22Rv1 (cell line): ENCODE data around the gene IRS1.

Source experiments
- ZFX ChIP-seq: fragments of 450-650 bp; IDR thresholded peaks from 2 replicates; pipeline ENCODE4 v1.6.1; 2017; ENCODE audit warnings: antibody characterized with exemption, borderline replicate concordance
- TF ChIP-seq, protein P1 (sequence below): fragments of 450-650 bp; IDR thresholded peaks from 2 replicates; pipeline ENCODE4 v1.5.1; 2017; ENCODE audit warnings: mild to moderate bottlenecking

DNA sequence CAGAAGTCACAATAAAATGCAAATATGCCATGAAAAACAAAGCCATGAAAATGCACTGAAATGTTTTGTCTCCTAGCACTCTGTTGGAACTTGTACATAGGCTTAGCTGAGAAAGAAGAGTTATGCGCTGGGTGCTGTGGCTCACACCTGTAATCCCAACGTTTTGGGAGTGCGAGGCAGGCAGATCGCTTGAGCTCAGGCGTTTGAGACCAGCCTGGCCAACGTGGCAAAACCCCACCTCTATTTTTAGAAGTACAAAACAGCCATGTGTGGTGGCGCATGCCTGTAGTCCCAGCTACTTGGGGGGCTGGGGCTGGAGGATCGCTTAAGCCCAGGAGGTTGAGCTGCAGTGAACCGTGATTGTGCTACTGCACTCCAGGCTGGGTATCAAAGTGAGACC, 39.9 kb downstream of the IRS1 start:
- no peak for TF ChIP-seq ZFX
- TF ChIP-seq, protein P1, sequence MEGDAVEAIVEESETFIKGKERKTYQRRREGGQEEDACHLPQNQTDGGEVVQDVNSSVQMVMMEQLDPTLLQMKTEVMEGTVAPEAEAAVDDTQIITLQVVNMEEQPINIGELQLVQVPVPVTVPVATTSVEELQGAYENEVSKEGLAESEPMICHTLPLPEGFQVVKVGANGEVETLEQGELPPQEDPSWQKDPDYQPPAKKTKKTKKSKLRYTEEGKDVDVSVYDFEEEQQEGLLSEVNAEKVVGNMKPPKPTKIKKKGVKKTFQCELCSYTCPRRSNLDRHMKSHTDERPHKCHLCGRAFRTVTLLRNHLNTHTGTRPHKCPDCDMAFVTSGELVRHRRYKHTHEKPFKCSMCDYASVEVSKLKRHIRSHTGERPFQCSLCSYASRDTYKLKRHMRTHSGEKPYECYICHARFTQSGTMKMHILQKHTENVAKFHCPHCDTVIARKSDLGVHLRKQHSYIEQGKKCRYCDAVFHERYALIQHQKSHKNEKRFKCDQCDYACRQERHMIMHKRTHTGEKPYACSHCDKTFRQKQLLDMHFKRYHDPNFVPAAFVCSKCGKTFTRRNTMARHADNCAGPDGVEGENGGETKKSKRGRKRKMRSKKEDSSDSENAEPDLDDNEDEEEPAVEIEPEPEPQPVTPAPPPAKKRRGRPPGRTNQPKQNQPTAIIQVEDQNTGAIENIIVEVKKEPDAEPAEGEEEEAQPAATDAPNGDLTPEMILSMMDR: no peak
